ENCODE data around the gene IRF2. TPM values are rescaled to one million over a fixed set of nuclear protein-coding genes. Genes with fewer than 3 reads are reported as not detected.
"Not testable (repeated sequence)": the region's sequence is repeated elsewhere in the genome, so short reads cannot be mapped to it uniquely, and the experiment has no call there.

IRF2 gene
- total RNA-seq, 1 donor from 2014 or later, result 27.6 TPM

DNA sequence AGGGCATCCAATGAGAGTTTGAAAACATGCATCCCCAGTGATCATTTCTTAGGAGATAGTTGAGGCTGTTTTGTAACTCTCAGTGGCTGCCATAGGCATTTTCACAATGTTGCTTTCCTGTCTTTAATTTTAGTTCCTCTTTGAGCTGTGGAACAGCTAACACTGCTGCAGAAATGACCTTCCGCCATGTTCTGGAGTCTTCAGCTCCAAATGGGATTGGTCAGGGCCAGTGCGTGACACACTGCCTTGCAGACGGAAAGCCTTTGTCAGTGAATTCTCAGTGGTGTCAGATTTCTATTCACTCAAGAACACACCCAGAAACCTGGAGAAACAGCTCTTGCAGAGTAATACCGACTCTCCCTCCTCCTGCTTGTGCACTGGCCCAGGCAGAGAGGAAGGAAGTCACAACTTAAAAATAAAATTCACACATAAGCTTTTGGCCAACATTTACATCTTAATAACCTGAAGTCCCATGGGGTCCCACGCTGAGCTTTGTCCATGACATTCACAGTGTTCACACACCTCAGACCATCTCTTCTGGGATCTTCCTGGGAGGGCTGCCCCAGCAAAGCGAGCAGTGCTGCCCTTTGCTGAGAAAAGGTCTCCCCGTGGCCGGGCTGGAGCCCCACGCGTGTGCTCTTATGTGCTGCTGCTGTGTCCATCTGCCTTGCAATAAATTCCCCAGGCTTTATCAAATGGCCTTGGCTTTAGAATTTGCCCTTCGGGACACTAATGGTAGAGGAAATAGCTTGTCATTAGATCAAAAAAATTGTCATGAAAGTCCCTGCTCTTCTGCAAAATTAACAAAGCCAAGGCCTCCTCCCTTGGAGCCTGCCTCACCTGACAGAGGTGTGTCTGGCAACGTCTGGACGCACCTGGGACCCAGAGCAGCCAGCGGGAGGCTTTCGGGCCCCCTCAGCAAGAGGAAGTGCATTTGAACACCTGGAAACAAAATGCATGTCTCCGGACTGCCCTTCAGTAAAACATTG, 126.8 kb downstream of the IRF2 start:
- H3K4me3 Mint-ChIP-seq (ENCODE audit: unreplicated experiment), result peak overlapping the region; percentile 42
- peak overlapping the region; percentile 39 for H3K27ac Mint-ChIP-seq (ENCODE audit: unreplicated experiment)
- no peaks in the 10 kb centered on the region for H3K9me3 Mint-ChIP-seq (ENCODE audit: unreplicated experiment)
- TF ChIP-seq, protein P1, sequence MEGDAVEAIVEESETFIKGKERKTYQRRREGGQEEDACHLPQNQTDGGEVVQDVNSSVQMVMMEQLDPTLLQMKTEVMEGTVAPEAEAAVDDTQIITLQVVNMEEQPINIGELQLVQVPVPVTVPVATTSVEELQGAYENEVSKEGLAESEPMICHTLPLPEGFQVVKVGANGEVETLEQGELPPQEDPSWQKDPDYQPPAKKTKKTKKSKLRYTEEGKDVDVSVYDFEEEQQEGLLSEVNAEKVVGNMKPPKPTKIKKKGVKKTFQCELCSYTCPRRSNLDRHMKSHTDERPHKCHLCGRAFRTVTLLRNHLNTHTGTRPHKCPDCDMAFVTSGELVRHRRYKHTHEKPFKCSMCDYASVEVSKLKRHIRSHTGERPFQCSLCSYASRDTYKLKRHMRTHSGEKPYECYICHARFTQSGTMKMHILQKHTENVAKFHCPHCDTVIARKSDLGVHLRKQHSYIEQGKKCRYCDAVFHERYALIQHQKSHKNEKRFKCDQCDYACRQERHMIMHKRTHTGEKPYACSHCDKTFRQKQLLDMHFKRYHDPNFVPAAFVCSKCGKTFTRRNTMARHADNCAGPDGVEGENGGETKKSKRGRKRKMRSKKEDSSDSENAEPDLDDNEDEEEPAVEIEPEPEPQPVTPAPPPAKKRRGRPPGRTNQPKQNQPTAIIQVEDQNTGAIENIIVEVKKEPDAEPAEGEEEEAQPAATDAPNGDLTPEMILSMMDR (IDR thresholded peaks at IDR 0.05; ENCODE audit: unreplicated experiment), result no peak
- peaks cover 14% of the 10 kb centered on the region for H3K27me3 Mint-ChIP-seq (ENCODE audit: unreplicated experiment)
- peaks cover 42% of the 10 kb centered on the region for H3K4me1 Mint-ChIP-seq (ENCODE audit: unreplicated experiment)
- no peaks in the 10 kb centered on the region for H3K36me3 Mint-ChIP-seq (ENCODE audit: low read depth, unreplicated experiment)
- DNase-seq (ENCODE audit: low spot score), result peak; percentile 11

DNA sequence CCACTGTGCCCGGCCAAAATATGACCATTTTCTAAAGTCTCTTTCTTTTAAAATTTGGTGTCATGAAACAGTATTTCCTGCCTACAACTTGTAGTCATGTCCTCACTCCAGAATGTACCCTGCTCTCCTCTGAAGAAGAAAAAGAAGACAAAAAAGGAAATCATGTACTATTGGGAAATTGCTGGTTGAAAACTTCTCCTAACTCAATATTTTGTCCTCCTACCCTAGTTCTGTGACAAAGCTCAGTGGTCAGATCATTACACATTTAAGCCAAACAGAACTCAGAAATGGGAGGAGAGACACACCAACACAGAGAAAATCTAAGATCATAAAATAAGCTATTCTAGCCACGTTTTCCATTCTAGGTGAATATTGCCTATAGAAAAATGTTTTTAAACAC, 127.7 kb downstream of the IRF2 start:
- no peaks in the 10 kb centered on the region for H3K36me3 Mint-ChIP-seq (ENCODE audit: low read depth, unreplicated experiment)
- H3K27ac Mint-ChIP-seq (ENCODE audit: unreplicated experiment), result peak overlapping the region; percentile 38
- peaks cover 14% of the 10 kb centered on the region for H3K27me3 Mint-ChIP-seq (ENCODE audit: unreplicated experiment)
- DNase-seq (ENCODE audit: low spot score), result no peak
- H3K4me3 Mint-ChIP-seq (ENCODE audit: unreplicated experiment), result no peak overlapping the region
- TF ChIP-seq, protein P1 (IDR thresholded peaks at IDR 0.05; ENCODE audit: unreplicated experiment), result no peak
- peaks cover 47% of the 10 kb centered on the region for H3K4me1 Mint-ChIP-seq (ENCODE audit: unreplicated experiment)
- H3K9me3 Mint-ChIP-seq (ENCODE audit: unreplicated experiment), result no peaks in the 10 kb centered on the region

DNA sequence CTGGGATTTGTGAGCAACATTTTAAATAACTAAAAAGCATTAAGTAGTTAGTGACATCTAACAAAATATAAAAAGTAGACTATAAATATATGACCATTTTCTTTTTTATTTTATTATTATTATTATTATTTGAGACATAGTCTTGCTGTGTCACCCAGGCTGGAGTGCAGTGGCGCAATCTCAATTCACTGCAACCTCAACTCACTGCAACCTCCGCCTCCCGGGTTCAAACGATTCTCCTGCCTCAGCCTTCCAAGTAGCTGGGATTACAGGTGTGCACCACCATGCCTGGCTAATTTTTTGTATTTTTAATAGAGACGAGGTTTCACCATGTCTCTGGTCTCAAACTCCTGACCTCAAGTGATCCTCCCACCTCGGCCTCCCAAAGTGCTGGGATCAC, 128.1 kb downstream of the IRF2 start:
- not testable (repeated sequence) for DNase-seq (ENCODE audit: low spot score); H3K9me3 Mint-ChIP-seq (ENCODE audit: unreplicated experiment); H3K4me3 Mint-ChIP-seq (ENCODE audit: unreplicated experiment); H3K36me3 Mint-ChIP-seq (ENCODE audit: low read depth, unreplicated experiment)
- Mint-ChIP-seq H3K27me3 (ENCODE audit: unreplicated experiment) (peaks cover 14% of the 10 kb centered on the region), H3K27ac (ENCODE audit: unreplicated experiment) (peak overlapping the region; percentile 38), H3K4me1 (ENCODE audit: unreplicated experiment) (peaks cover 47% of the 10 kb centered on the region)

DNA sequence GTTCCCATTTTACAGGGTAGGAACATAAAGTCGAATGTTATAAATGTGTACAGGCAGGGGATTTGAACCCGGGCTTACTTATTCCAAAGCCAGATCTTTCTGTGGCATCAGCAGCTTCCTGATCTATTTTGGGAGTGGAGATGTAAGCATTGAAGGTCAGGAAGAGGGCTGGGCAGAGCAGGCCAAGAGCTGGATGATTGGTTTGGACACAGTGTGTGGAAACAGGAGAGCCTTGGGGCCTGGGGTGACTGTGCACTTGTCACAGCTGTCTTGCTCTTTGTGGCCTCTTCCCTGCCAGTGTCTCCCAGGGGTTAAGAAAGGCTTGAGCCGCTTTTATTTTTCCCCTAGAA, 128.8 kb downstream of the IRF2 start:
- peaks cover 47% of the 10 kb centered on the region for H3K4me1 Mint-ChIP-seq (ENCODE audit: unreplicated experiment)
- DNase-seq (ENCODE audit: low spot score), result no peak

DNA sequence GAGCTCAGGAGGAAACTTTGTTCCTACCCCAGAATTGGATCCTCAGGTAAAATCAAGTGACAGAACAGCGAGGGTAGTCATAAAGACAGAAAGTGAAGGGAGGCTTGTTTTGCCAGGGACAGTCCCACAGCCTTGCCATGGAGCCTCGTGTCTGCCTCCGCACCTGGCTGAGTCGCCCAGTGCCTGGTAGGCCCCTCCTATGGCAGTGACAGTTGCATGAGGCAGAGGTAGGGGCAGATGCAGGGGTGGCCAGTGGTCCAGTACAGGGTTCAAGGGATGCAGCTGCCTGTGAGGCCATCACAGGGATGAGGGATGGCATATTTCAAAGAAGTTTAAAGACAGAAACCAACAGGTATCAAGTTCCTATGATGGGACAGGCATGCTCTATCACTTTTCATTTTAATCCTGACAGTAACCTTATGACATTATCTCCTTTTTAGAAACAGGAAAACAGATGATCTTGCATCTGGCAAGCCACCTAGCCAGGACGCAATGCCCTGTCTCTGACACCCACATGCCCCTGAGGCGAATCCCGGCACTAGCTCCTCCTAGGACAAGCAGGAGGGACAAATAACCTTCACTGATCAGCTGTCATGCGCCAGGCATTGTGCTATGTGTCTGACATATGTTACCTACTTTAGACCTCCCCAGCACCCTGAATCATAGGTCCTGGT, 129.3 kb downstream of the IRF2 start:
- H3K9me3 Mint-ChIP-seq (ENCODE audit: unreplicated experiment), result no peaks in the 10 kb centered on the region
- H3K27ac Mint-ChIP-seq (ENCODE audit: unreplicated experiment), result no peak overlapping the region
- no peak overlapping the region for H3K4me3 Mint-ChIP-seq (ENCODE audit: unreplicated experiment)
- no peaks in the 10 kb centered on the region for H3K36me3 Mint-ChIP-seq (ENCODE audit: low read depth, unreplicated experiment)
- peaks cover 14% of the 10 kb centered on the region for H3K27me3 Mint-ChIP-seq (ENCODE audit: unreplicated experiment)
- TF ChIP-seq, protein P1 (IDR thresholded peaks at IDR 0.05; ENCODE audit: unreplicated experiment), result no peak
- no peak for DNase-seq (ENCODE audit: low spot score)
- peaks cover 47% of the 10 kb centered on the region for H3K4me1 Mint-ChIP-seq (ENCODE audit: unreplicated experiment)

More for the DNA sequence above, 128.8 kb downstream of the IRF2 start:
- Mint-ChIP-seq H3K27me3 (ENCODE audit: unreplicated experiment) (peaks cover 14% of the 10 kb centered on the region), H3K9me3 (ENCODE audit: unreplicated experiment) (no peaks in the 10 kb centered on the region), H3K36me3 (ENCODE audit: low read depth, unreplicated experiment) (no peaks in the 10 kb centered on the region), H3K4me3 (ENCODE audit: unreplicated experiment) (no peak overlapping the region), H3K27ac (ENCODE audit: unreplicated experiment) (no peak overlapping the region)
- TF ChIP-seq, protein P1 (IDR thresholded peaks at IDR 0.05; ENCODE audit: unreplicated experiment), result no peak
